HL-60/S4 (cell line): ENCODE results near the gene AGAP1.

Source experiments
- in situ Hi-C: fragments of 300-500 bp; cut with MboI; formaldehyde crosslinking; loops from 2 replicates; pipeline ENCODE4 v1.14.3; 2022; ENCODE audit warnings: low sequenced_read_pairs

AGAP1 gene

GRCh38 chr2:236169151-236169721 lies 675.4 kb downstream of the AGAP1 start:
- in situ Hi-C loops = no loop called here

- in situ Hi-C loops = no loop called here
These were observed 676.1 kb downstream of the AGAP1 start for GRCh38 chr2:236169741-236170589.

- in situ Hi-C loops = no loop called here
These were observed 676.8 kb downstream of the AGAP1 start for GRCh38 chr2:236170590-236171165.

GRCh38 chr2:236171181-236171679 lies 677.4 kb downstream of the AGAP1 start:
- in situ Hi-C loops = no loop called here

GRCh38 chr2:236171680-236172254 lies 677.9 kb downstream of the AGAP1 start:
- in situ Hi-C loops = no loop called here

- in situ Hi-C loops = no loop called here
These were observed 678.6 kb downstream of the AGAP1 start for GRCh38 chr2:236172255-236173035.

- in situ Hi-C loops = no loop called here
These were observed 679.3 kb downstream of the AGAP1 start for GRCh38 chr2:236173036-236173728.

- in situ Hi-C loops = no loop called here
These were observed 680.1 kb downstream of the AGAP1 start for GRCh38 chr2:236173729-236174607.

GRCh38 chr2:236175548-236176150 lies 681.8 kb downstream of the AGAP1 start:
- in situ Hi-C loops = no loop called here

- in situ Hi-C loops = no loop called here
These were observed 682.6 kb downstream of the AGAP1 start for GRCh38 chr2:236176417-236176816.

GRCh38 chr2:236176951-236177350 lies 683.1 kb downstream of the AGAP1 start:
- in situ Hi-C loops = no loop called here

- in situ Hi-C loops = no loop called here
These were observed 683.7 kb downstream of the AGAP1 start for GRCh38 chr2:236177604-236177966.

GRCh38 chr2:236177967-236178889 lies 684.4 kb downstream of the AGAP1 start:
- in situ Hi-C loops = no loop called here

GRCh38 chr2:236178890-236179235 lies 685.0 kb downstream of the AGAP1 start:
- in situ Hi-C loops = no loop called here

- in situ Hi-C loops = loop anchor here (10.0 kb wide), 1 partner anchor 415 kb away; no protein-coding TSS in a partner anchor
These were observed 685.6 kb downstream of the AGAP1 start for GRCh38 chr2:236179236-236180075.

- in situ Hi-C loops = loop anchor here (10.0 kb wide), 1 partner anchor 415 kb away; no protein-coding TSS in a partner anchor
These were observed 686.4 kb downstream of the AGAP1 start for GRCh38 chr2:236180076-236180816.
